ENCODE results near the gene DHX35. TPM values are rescaled to one million over a fixed set of nuclear protein-coding genes. Genes with fewer than 3 reads are reported as not detected.

Gene DHX35
- total and polyA plus RNA-seq, 2 of the 8 experiments (the other 6 are each of a cell fraction or from before 2014, with no cell fraction given), result 21.9 to 27.7 TPM

DNA sequence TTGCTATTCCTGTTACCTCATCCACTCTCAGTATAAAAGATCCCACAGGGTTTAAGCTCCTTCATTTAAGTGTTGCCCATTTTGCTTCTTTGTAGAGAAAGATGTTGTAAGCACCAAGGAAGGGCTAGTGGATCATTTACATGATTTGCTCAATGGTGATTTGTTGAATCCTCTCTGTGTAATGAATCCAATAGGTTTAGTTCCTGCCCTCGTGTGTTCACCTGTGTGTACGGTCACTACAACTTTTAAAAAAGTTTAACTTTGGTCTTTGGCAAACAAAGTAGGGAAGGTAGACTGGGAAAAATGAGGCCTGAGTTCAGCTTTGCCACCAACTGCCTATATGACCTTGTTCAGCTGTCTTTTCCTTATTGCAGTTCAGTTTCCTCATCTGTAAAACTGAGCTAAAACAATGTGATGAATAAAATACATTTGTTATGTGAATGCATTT lies 51.5 kb downstream of the DHX35 start:
- H3K4me2 ChIP-seq (ENCODE audit: insufficient read depth in 1 of 2, low read depth in 2 of 2, low read length in 2 of 2), result no peak overlapping the region
- no peak overlapping the region for H2BK12ac ChIP-seq (ENCODE audit: low read depth, low read length)
- no peak overlapping the region for H3K18ac ChIP-seq (ENCODE audit: extremely low read depth, low read length)
- CTCF ChIA-PET (ENCODE audit: partially characterized antibody), result interaction anchor here (0.6 to 1.3 kb wide), 3 partner anchors 24 to 371 kb away, joined by 3 read pairs; no protein-coding TSS in a partner anchor
- H3K27me3 ChIP-seq (replicated peaks in 1 of 4; ENCODE audit: control insufficient read depth in 3 of 4, extremely low read depth in 1 of 4, insufficient read depth in 3 of 4, low read length in 3 of 4), result no peaks in the 10 kb centered on the region
- no peak overlapping the region for H4K5ac ChIP-seq (ENCODE audit: insufficient read length, low read depth, low read length)
- no peak overlapping the region for H3K23ac ChIP-seq (ENCODE audit: insufficient read length)
- 90% methylated on average over 2 of the region's 2 CpGs; no CpG with 5 or more reads in 1 of the 2 experiments for WGBS, 2 experiments (ENCODE audit: extremely low coverage in 1 of 2, insufficient coverage in 1 of 2, insufficient read length in 1 of 2, insufficient replicate concordance in 2 of 2, low coverage in 1 of 2, low lambda C conversion rate in 2 of 2, missing lambda C conversion rate in 1 of 2)
- no peak overlapping the region for H3K56ac ChIP-seq (replicated peaks; ENCODE audit: insufficient read length, low read depth, low read length)
- no peak overlapping the region for H2BK5ac ChIP-seq (ENCODE audit: low read depth, low read length)
- TF ChIP-seq KDM4A (IDR thresholded peaks at IDR 0.05; ENCODE audit: low read depth, low read length, severe bottlenecking), result no peak
- no peak for TF ChIP-seq CHD2 (IDR thresholded peaks at IDR 0.05; ENCODE audit: low read length)
- TF ChIP-seq, protein P1, sequence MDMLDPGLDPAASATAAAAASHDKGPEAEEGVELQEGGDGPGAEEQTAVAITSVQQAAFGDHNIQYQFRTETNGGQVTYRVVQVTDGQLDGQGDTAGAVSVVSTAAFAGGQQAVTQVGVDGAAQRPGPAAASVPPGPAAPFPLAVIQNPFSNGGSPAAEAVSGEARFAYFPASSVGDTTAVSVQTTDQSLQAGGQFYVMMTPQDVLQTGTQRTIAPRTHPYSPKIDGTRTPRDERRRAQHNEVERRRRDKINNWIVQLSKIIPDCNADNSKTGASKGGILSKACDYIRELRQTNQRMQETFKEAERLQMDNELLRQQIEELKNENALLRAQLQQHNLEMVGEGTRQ (IDR thresholded peaks at IDR 0.05; ENCODE audit: low read length), result no peak
- no peak for TF ChIP-seq RNF2 (IDR thresholded peaks at IDR 0.05; ENCODE audit: borderline replicate concordance, low read depth, low read length, missing control alignments, poor library complexity, severe bottlenecking)
- TF ChIP-seq BRCA1 (IDR thresholded peaks at IDR 0.05; ENCODE audit: low read depth, low read length), result no peak
- TF ChIP-seq CHD1 (IDR thresholded peaks at IDR 0.05; ENCODE audit: low read depth, low read length), result no peak
- TF ChIP-seq ASH2L (IDR thresholded peaks at IDR 0.05; ENCODE audit: low read length), result no peak
- H2BK20ac ChIP-seq (ENCODE audit: low read length), result no peak overlapping the region
- POLR2A ChIA-PET (ENCODE audit: partially characterized antibody), result no interaction called here
- no peak overlapping the region for H3K27ac ChIP-seq (ENCODE audit: low read depth, low read length)
- no peak overlapping the region for H2AFZ ChIP-seq (ENCODE audit: low read length)
- peaks cover 0 to 8% (median 4%) of the 10 kb centered on the region in 4 experiments; a peak in 2 of 7 replicates for H3K4me1 ChIP-seq (replicated peaks in 1 of 4; ENCODE audit: control insufficient read depth in 3 of 4, insufficient read depth in 4 of 4, low read length in 3 of 4)
- H3K79me1 ChIP-seq (ENCODE audit: low read depth, low read length), result no peaks in the 10 kb centered on the region
- no peak overlapping the region for H4K8ac ChIP-seq (ENCODE audit: extremely low read depth, insufficient read depth, low read length)
- no peak overlapping the region for H3K4ac ChIP-seq (replicated peaks; ENCODE audit: insufficient read length, low read depth, low read length)
- no peaks in the 10 kb centered on the region for H3K23me2 ChIP-seq (ENCODE audit: low read depth, low read length)
- no peak overlapping the region for H2AK5ac ChIP-seq (ENCODE audit: low read depth, low read length)
- DNase-seq (ENCODE audit: low read depth in 1 of 2, low spot score in 2 of 2), result no peak
- H2BK120ac ChIP-seq (replicated peaks; ENCODE audit: low read depth, low read length), result no peak overlapping the region
- H3K9ac ChIP-seq (replicated peaks in 1 of 4; ENCODE audit: extremely low read depth in 1 of 4, low read depth in 3 of 4, low read length in 3 of 4), result no peak overlapping the region
- H4K20me1 ChIP-seq (replicated peaks in 1 of 2; ENCODE audit: control insufficient read depth in 1 of 2, insufficient read depth in 2 of 2, low read length in 2 of 2), result peaks cover 0 to 2% of the 10 kb centered on the region in 2 experiments
- no peak overlapping the region for H4K91ac ChIP-seq (replicated peaks; ENCODE audit: insufficient read length, low read length)
- H3K4me3 ChIP-seq (ENCODE audit: extremely low read depth in 1 of 4, insufficient read depth in 2 of 4, low read depth in 3 of 4, low read length in 4 of 4), result no peak overlapping the region
- H3K36me3 ChIP-seq (ENCODE audit: control insufficient read depth in 2 of 4, insufficient read depth in 4 of 4, low read length in 3 of 4), result peaks cover 0 to 48% (median 25%) of the 10 kb centered on the region in 4 experiments
- no peak overlapping the region for H3K14ac ChIP-seq (ENCODE audit: insufficient read length)
- H3K9me3 ChIP-seq (ENCODE audit: insufficient read depth in 2 of 2, low read depth in 1 of 2, low read length in 1 of 2), result no peaks in the 10 kb centered on the region
- no peaks in the 10 kb centered on the region for H3K79me2 ChIP-seq (ENCODE audit: control insufficient read depth in 1 of 2, insufficient read depth in 2 of 2, low read length in 2 of 2)
- H2BK15ac ChIP-seq (ENCODE audit: low read length), result no peak overlapping the region
- FAIRE-seq, result no peak
